ENCODE measurements around the gene CFAP141.

DNA sequence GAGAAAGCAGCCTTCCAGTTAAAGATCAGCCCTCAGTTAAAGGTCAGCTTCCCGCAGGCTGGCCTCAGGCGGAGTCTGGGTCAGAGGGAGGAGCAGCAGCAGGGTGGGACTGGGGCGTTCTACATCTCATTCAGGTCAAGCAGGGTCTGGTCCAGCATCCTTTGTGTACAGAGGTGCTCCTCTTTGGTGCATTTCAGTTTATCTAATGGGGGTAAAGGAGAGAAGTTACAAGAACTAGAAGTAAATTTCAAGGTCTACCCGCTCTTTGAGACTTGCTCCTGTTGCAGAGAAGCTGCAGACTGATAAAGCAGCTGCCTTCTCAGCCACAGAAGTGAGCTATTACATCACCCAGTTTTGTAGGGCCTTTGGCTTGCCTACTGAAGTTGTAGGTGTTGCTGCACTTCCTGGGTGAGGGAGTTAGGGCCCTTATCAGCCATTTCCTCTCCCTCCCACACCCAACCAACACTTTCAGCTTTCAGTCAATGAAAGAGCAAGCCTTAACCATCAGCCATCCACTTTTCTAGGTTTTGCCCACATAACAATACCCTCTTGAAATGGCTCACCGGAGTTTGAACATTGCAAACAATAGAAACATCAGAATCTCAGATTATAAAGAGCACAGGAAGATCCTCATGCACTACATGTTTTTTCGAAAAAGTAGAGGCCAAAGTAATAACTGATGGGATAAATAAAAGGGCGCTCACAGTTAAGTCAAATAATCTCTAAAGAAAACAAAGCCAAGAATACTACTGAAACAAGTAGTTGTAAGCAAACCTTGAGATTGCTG lies 48.4 kb downstream of the CFAP141 start:
- TF ChIP-seq, protein P1, sequence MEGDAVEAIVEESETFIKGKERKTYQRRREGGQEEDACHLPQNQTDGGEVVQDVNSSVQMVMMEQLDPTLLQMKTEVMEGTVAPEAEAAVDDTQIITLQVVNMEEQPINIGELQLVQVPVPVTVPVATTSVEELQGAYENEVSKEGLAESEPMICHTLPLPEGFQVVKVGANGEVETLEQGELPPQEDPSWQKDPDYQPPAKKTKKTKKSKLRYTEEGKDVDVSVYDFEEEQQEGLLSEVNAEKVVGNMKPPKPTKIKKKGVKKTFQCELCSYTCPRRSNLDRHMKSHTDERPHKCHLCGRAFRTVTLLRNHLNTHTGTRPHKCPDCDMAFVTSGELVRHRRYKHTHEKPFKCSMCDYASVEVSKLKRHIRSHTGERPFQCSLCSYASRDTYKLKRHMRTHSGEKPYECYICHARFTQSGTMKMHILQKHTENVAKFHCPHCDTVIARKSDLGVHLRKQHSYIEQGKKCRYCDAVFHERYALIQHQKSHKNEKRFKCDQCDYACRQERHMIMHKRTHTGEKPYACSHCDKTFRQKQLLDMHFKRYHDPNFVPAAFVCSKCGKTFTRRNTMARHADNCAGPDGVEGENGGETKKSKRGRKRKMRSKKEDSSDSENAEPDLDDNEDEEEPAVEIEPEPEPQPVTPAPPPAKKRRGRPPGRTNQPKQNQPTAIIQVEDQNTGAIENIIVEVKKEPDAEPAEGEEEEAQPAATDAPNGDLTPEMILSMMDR (IDR thresholded peaks at IDR 0.05) = no peak
- no peak for TF ChIP-seq EP300 (IDR thresholded peaks at IDR 0.05)
- no peak for TF ChIP-seq POLR2A (IDR thresholded peaks at IDR 0.05)
